MCF 10A (cell line): ENCODE data around the gene SFTPD. TPM values are rescaled to one million over a fixed set of nuclear protein-coding genes. Genes with fewer than 3 reads are reported as not detected.

ENCODE experiments used
- BruUV-seq: library from RNA; stranded (reverse); fragments of 400-500 nt; replicated peaks from 2 replicates; lab custom pipeline; 2021; lab: Mats Ljungman, UMichigan
- CTCF ChIA-PET: fragments of 300-600 bp; sonication (Branson Sonifier 250); formaldehyde crosslinking; extraction: SDS; loops from one replicate; lab custom pipeline; 2021; ENCODE audit warnings: antibody characterized with exemption, inconsistent platforms; lab: Yijun Ruan, JAX
- POLR2A ChIA-PET: fragments of 300-600, 350-650 bp; sonication (Branson Sonifier 250); formaldehyde crosslinking; extraction: SDS; loops from one replicate; lab custom pipeline; 2020; ENCODE audit warnings: antibody characterized with exemption, inconsistent platforms; lab: Yijun Ruan, JAX
- DNase-seq: peaks from one replicate; pipeline ENCODE4 v3.0.0-alpha.2; 2018; ENCODE audit not compliant: unreplicated experiment
- H3K27ac Mint-ChIP-seq: one replicate; pipeline ENCODE4 v1.8.0; 2022; ENCODE audit warnings: mild to moderate bottlenecking, low read depth, mixed read lengths; ENCODE audit not compliant: unreplicated experiment
- H3K27me3 Mint-ChIP-seq: one replicate; pipeline ENCODE4 v1.8.0; 2022; ENCODE audit warnings: mixed read lengths; ENCODE audit not compliant: insufficient read depth, unreplicated experiment
- H3K36me3 Mint-ChIP-seq: one replicate; pipeline ENCODE4 v1.8.0; 2022; ENCODE audit warnings: mild to moderate bottlenecking, moderate library complexity, mixed read lengths; ENCODE audit not compliant: insufficient read depth, unreplicated experiment
- H3K4me1 Mint-ChIP-seq: one replicate; pipeline ENCODE4 v1.8.0; 2022; ENCODE audit warnings: mixed read lengths; ENCODE audit not compliant: insufficient read depth, unreplicated experiment
- H3K4me3 Mint-ChIP-seq: one replicate; pipeline ENCODE4 v1.8.0; 2022; ENCODE audit warnings: mild to moderate bottlenecking, moderate library complexity, mixed read lengths; ENCODE audit not compliant: unreplicated experiment
- H3K9me3 Mint-ChIP-seq: one replicate; pipeline ENCODE4 v1.8.0; 2022; ENCODE audit warnings: mixed read lengths; ENCODE audit not compliant: unreplicated experiment
- intact Hi-C: fragments of 100-400 bp; cut with micrococcal nuclease; formaldehyde crosslinking; loops from 2 replicates; pipeline ENCODE4 v1.14.1; 2022
- total RNA-seq: library from RNA; stranded (reverse); gene quantifications from 2 replicates; pipeline ENCODE4 v1.2.3, GENCODE V29; 2022
- TF ChIP-seq, protein P1 (sequence below): fragments of 200-600 bp; IDR thresholded peaks from one replicate; pipeline ENCODE4 v1.8.0; 2022; ENCODE audit warnings: antibody characterized with exemption, mild to moderate bottlenecking; ENCODE audit not compliant: unreplicated experiment

SFTPD gene
- total RNA-seq, 1 experiment from 2014 or later: 0.23 TPM

DNA sequence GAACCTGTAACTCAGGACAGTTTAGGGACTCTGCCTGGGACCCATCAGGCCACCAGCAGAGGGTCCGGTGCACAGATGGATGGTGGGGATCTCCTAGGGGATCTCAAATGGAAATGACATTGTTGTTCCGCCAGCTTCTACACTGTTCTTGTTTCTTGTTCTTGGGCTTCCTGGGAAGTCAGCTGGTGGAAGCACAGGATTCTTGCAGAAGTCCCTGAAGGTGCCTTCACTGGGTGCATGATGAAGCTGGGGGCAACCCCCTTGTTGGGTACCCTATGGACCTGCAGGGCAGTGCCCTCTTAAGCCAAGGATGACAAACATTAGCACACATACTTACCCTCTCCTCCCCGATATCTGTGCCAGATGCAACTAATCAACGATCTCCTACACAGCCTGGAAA is 18.6 kb downstream of the SFTPD start:
- Mint-ChIP-seq H3K27me3 (peaks cover 36% of the 10 kb centered on the region), H3K4me1 (peaks cover 14% of the 10 kb centered on the region), H3K27ac (no peak overlapping the region), H3K36me3 (no peaks in the 10 kb centered on the region), H3K4me3 (no peak overlapping the region), H3K9me3 (no peaks in the 10 kb centered on the region)
- DNase-seq: no peak
- ChIA-PET POLR2A (interaction anchor here (0.5 to 0.6 kb wide), 2 partner anchors 26 to 285 kb away, joined by 3 read pairs; no protein-coding TSS in a partner anchor), CTCF (interaction anchor here (1.1 kb wide), 2 partner anchors 18 to 370 kb away, joined by 3 to 4 read pairs; partner anchors contain the start of genes SFTPA2 and SFTPD)
- intact Hi-C loops: no loop called here
- BruUV-seq: no TSS peak
- TF ChIP-seq, protein P1, sequence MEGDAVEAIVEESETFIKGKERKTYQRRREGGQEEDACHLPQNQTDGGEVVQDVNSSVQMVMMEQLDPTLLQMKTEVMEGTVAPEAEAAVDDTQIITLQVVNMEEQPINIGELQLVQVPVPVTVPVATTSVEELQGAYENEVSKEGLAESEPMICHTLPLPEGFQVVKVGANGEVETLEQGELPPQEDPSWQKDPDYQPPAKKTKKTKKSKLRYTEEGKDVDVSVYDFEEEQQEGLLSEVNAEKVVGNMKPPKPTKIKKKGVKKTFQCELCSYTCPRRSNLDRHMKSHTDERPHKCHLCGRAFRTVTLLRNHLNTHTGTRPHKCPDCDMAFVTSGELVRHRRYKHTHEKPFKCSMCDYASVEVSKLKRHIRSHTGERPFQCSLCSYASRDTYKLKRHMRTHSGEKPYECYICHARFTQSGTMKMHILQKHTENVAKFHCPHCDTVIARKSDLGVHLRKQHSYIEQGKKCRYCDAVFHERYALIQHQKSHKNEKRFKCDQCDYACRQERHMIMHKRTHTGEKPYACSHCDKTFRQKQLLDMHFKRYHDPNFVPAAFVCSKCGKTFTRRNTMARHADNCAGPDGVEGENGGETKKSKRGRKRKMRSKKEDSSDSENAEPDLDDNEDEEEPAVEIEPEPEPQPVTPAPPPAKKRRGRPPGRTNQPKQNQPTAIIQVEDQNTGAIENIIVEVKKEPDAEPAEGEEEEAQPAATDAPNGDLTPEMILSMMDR: no peak

DNA sequence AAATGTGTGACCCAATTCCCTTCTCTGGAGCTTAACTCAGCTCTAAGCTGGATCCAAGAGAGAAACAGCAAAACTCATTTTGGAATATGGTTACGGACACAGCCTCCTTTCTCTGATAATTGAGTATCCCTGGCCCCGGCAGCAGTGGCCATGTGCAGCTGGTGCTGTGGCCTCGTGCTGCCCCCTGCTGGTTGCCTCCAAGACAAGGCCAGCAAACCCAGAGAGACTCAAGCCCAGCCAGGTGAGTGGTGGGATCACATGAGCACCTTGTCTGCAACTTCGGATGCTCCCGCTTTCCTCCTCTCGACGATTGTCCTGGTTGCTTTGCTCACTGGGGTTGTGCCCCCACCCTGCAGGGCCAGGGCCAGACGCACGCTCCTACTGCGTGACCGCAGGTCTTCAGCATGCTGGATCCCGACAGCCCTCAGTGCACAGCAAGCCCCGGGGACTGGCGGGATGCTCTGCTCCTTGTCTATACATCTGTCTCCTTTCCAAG is 19.4 kb downstream of the SFTPD start:
- no peak overlapping the region for H3K4me3 Mint-ChIP-seq
- CTCF ChIA-PET: interaction anchor here (0.7 to 1.6 kb wide), 3 partner anchors 9 to 14 kb away, joined by 3 to 9 read pairs (median 4); no protein-coding TSS in a partner anchor
- intact Hi-C loops: loop anchor here (1.0 to 5.0 kb wide), 4 partner anchors 118 to 555 kb away; no protein-coding TSS in a partner anchor
- peaks cover 45% of the 10 kb centered on the region for H3K27me3 Mint-ChIP-seq
- peaks cover 14% of the 10 kb centered on the region for H3K4me1 Mint-ChIP-seq
- TF ChIP-seq, protein P1: peak; percentile 91
- H3K9me3 Mint-ChIP-seq: no peaks in the 10 kb centered on the region
- DNase-seq: peak; percentile 74
- no peak overlapping the region for H3K27ac Mint-ChIP-seq
- no TSS peak for BruUV-seq
- POLR2A ChIA-PET: no interaction called here
- no peaks in the 10 kb centered on the region for H3K36me3 Mint-ChIP-seq

DNA sequence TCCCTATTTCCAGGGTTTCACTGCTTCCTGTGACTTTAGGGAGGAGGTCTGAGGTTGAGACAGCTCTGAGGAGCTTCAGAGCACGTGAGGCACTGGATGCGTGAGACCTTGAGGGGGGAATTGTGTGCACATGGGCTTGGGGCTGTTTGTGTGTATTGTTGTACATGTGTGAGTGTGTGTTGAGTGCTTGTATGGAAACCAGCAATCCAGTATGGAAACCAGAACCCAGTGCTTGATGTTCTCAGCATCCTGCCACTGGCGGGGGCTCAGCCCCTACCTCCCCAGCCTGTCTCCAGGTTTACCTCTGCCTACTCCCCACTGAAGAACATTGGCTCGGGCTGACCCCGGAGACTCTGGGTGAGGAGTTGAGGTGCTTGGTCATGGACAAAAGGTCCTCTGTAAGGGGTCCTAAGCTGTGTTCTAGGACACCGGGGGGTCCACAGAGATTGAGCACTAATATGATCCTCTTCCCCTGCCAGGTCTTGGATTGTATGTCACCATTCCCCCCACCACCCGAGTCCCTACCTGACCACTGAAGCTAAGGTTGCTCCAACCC is 20.8 kb downstream of the SFTPD start:
- no peak overlapping the region for H3K27ac Mint-ChIP-seq
- no peaks in the 10 kb centered on the region for H3K36me3 Mint-ChIP-seq
- H3K4me1 Mint-ChIP-seq: peaks cover 14% of the 10 kb centered on the region
- no peak for DNase-seq
- ChIA-PET POLR2A (no interaction called here), CTCF (interaction anchor here (0.6 to 1.6 kb wide), 5 partner anchors 12 to 653 kb away, joined by 3 to 9 read pairs (median 5); no protein-coding TSS in a partner anchor)
- no peak overlapping the region for H3K4me3 Mint-ChIP-seq
- intact Hi-C loops: loop anchor here (2.0 to 5.0 kb wide), 3 partner anchors 119 to 553 kb away; no protein-coding TSS in a partner anchor
- TF ChIP-seq, protein P1: no peak
- peaks cover 46% of the 10 kb centered on the region for H3K27me3 Mint-ChIP-seq
- no TSS peak for BruUV-seq
- H3K9me3 Mint-ChIP-seq: no peaks in the 10 kb centered on the region

DNA sequence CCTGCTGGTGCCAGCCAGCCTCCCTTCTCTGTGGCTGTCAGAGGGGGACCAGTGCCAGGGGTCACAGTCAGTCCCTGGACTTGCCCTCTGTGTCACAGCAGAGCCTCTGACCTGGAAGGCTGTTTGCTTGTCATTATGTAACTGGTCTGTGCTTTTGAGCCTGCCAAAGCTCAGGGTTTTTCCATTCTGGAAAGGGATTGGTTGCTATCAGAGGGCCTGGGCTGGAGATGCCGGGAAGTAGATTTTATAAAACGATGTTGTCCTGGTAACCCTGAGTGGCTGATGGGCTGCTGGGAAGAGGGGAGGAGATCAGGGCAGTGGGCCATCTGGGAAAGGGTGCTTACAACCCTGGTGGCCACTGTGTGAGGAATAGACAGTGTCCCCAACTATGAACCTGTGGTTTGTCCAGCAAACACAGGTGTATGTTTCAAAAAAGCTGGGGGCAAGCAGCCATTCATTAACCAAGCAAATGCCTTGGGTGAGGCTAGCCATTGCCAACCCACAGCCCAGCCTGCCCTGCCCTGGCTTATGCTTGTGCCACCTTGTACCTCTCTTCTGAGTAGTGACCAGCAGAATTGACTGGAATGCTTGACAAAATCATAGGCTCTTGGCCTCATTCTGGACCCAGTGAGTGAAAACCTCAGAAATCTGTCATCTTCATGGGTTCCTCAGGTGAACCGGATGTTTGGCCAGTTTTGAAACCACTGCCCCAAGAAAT is 21.6 kb downstream of the SFTPD start:
- Mint-ChIP-seq H3K27ac (no peak overlapping the region), H3K4me3 (no peak overlapping the region), H3K27me3 (peaks cover 46% of the 10 kb centered on the region), H3K4me1 (peaks cover 7% of the 10 kb centered on the region), H3K36me3 (no peaks in the 10 kb centered on the region), H3K9me3 (no peaks in the 10 kb centered on the region)
- BruUV-seq: no TSS peak
- CTCF ChIA-PET: interaction anchor here (0.6 to 1.5 kb wide), 2 partner anchors 12 to 120 kb away, joined by 3 to 7 read pairs; no protein-coding TSS in a partner anchor
- TF ChIP-seq, protein P1: no peak
- POLR2A ChIA-PET: no interaction called here
- intact Hi-C loops: loop anchor here (5.0 kb wide), 1 partner anchor 120 kb away; no protein-coding TSS in a partner anchor
- DNase-seq: no peak
